Rectal smooth muscle tissue (tissue), 1 donor: ENCODE measurements around the gene MANBA.

Source experiments
- H3K27ac ChIP-seq: one replicate; pipeline ENCODE4 v1.7.0; 2013; ENCODE audit warnings: low read depth, low read length, inconsistent platforms
- H3K27me3 ChIP-seq: one replicate; pipeline ENCODE4 v1.7.0; 2013; ENCODE audit warnings: low read length; ENCODE audit not compliant: control insufficient read depth, insufficient read depth
- H3K36me3 ChIP-seq: one replicate; pipeline ENCODE4 v1.7.0; 2013; ENCODE audit warnings: low read length; ENCODE audit not compliant: control insufficient read depth, insufficient read depth
- H3K4me1 ChIP-seq: one replicate; pipeline ENCODE4 v1.7.0; 2013; ENCODE audit warnings: low read length; ENCODE audit not compliant: control insufficient read depth, insufficient read depth
- H3K4me3 ChIP-seq: one replicate; pipeline ENCODE4 v1.7.0; 2013; ENCODE audit warnings: low read length
- H3K9ac ChIP-seq: one replicate; pipeline ENCODE4 v1.7.0; 2013; ENCODE audit warnings: low read length

The MANBA gene

DNA sequence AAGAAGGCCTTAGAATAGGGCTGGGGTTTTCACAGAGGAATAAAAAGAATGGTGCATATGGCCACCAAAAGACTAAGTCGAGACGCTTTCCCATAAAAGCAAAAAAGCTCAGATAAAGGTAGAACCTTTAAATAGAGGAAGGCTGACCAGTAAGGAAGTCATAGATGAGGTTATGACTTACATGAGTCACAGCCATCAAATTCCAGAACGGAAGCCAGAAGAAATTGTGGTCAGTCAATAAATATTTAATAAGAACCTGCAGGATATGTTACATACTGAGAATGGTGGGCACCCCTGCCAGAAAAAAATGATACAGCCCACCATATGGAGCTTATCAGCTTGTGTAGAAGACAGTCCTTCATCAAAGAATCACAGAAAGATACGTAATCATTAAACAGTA, 120.1 kb downstream of the MANBA start:
- H3K27me3 ChIP-seq = no peaks in the 10 kb centered on the region
- no peak overlapping the region for H3K27ac ChIP-seq
- H3K36me3 ChIP-seq = peaks cover 8% of the 10 kb centered on the region
- no peak overlapping the region for H3K4me3 ChIP-seq
- H3K4me1 ChIP-seq = no peaks in the 10 kb centered on the region
- no peak overlapping the region for H3K9ac ChIP-seq

DNA sequence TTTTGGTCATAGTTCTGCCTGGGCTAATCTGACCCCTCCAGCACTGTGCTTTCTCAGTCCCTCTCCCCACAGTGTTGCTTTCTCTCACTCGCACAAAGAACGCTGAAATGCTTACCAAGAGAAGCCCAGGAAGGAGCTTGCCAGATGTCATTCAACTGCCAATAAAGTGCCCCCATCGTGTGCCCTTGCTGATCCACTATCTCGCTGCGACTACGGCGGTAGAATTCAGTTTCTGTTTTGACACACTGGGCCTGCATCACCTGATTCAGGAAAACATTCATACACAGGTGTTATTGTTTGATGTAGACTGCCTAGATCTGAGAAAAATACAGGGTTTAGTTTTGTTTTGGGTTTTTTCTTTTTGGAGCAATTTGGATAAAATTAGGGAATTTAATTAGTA, 121.2 kb downstream of the MANBA start:
- no peak overlapping the region for H3K27ac ChIP-seq
- H3K9ac ChIP-seq = no peak overlapping the region

DNA sequence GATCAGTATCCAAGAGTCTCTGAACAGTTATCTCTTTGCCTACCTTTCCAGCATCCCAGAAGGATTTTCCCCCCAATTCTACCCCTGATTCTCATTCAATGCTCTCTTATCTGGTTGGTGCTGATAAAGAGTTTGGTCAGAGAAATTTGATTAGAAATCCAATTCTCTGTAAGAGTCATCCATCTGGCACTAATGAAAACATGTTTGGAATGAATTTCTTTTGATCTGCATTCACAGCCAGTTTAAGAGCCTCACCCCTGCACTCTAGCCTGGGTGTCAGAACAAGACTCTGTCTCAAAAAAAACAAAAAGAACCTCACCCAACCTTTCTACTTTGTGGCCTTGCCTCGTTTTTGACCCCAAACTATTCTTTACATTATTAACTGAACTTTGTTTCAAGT, 122.1 kb downstream of the MANBA start:
- no peak overlapping the region for H3K9ac ChIP-seq
- H3K36me3 ChIP-seq = peaks cover 8% of the 10 kb centered on the region
- H3K4me1 ChIP-seq = no peaks in the 10 kb centered on the region
- no peak overlapping the region for H3K4me3 ChIP-seq
- H3K27ac ChIP-seq = no peak overlapping the region
- no peaks in the 10 kb centered on the region for H3K27me3 ChIP-seq

More for the DNA sequence above, 121.2 kb downstream of the MANBA start:
- Histone ChIP-seq H3K36me3 (peaks cover 8% of the 10 kb centered on the region), H3K4me3 (no peak overlapping the region), H3K4me1 (no peaks in the 10 kb centered on the region), H3K27me3 (no peaks in the 10 kb centered on the region)

DNA sequence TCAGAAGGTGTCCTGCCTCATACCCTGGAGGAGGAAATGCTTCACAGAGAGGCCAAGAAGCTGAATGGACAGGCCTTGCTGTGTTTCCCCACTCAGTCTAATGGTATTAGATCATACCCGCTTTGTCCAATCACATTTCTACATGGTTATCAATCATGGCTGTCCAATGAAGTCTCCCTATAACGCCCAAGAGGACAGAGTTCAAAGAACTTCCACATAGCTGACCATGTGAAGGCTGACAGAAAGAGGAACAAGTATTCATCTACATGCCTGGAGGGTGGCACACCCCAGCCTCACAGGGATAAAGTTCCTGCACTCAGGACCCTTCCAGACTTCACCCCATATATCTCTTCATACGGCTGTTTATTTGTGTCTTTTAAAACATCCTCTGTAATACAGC, 123.4 kb downstream of the MANBA start:
- H3K4me3 ChIP-seq = no peak overlapping the region
- no peaks in the 10 kb centered on the region for H3K4me1 ChIP-seq
- no peak overlapping the region for H3K27ac ChIP-seq
- H3K27me3 ChIP-seq = no peaks in the 10 kb centered on the region
- H3K9ac ChIP-seq = no peak overlapping the region
- H3K36me3 ChIP-seq = peaks cover 8% of the 10 kb centered on the region

DNA sequence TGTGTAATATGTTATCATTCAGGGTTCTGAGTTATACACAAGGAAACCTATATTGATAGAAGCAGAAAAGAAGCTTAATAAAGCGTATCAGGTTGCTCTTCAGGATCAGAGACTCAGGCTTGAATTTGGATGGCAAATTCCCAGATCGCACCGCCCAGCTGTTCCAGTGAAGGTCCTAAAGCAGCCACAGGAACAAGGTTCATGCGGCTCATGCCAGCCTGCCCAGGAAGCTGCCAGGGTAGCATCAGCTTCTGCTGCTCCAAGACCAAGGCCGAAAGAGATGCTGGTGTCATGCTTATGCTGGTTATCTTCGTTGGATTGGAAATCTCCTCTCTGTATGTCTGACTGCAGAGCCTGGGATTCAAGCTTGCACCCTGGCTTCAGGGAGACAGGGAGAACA, 127.7 kb downstream of the MANBA start:
- no peaks in the 10 kb centered on the region for H3K27me3 ChIP-seq
- no peak overlapping the region for H3K27ac ChIP-seq
- H3K4me3 ChIP-seq = no peak overlapping the region
- no peak overlapping the region for H3K9ac ChIP-seq
- no peaks in the 10 kb centered on the region for H3K4me1 ChIP-seq
- H3K36me3 ChIP-seq = peaks cover 7% of the 10 kb centered on the region

DNA sequence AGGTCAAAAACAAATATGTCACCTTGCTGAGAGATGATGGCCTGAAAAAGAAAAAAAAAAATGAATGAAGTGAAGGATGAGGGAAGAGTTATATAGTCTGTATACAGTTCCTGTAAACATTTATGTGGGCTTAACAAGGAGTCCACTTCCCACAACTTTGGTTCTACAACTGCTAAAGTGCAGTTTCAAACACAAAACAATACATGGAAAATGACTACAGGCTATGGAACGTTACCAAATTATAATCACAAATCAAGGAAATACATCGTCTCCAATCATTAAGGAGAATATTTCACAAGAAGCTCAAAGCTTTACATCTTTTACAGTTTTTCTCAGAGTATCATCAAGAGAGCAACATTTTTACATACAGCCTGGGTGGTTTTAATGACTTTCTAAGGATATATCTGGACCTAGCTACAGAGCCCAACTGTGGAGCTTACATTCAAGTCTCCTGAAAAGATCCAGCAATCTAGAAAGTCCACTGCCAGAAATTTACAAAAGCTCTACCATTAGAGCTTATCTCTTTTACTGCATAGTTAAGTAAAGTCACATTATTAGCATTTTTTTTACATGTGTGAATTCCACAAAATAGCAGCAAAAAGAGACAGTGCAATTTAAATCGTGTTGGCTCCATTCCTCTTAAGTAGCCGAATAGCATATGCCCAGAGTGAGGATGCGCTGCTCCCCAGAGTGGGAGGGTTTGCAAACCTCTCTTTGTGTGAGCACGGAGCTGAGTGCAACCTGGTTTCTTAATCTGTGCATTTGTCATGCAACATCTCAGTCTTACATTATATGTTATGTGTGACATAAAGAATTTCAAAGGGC, 128.3 kb downstream of the MANBA start:
- H3K27me3 ChIP-seq = no peaks in the 10 kb centered on the region
- no peak overlapping the region for H3K4me3 ChIP-seq
- no peak overlapping the region for H3K9ac ChIP-seq
- no peak overlapping the region for H3K27ac ChIP-seq
- peaks cover 7% of the 10 kb centered on the region for H3K36me3 ChIP-seq
- no peaks in the 10 kb centered on the region for H3K4me1 ChIP-seq

DNA sequence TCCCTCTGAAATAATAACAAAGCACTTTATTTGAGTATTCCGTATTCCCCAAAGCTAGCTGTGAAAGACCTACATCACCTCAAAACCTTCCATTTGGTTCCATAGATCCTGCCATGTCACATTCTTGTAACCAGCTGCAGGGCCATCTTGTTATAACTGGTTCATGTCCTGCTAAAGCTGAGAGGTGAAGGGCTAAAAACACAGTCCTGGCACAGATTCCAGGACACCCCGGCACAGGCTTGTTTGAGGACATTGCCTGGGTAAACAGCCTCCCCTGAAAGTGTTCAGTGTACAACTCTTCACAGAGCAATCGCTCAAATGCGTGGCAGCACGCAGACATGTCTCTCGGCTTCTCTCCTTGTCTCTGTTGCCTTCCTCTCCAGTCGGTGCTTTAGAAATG, 129.2 kb downstream of the MANBA start:
- Histone ChIP-seq H3K36me3 (peaks cover 4% of the 10 kb centered on the region), H3K27ac (no peak overlapping the region), H3K27me3 (no peaks in the 10 kb centered on the region), H3K9ac (no peak overlapping the region), H3K4me1 (no peaks in the 10 kb centered on the region), H3K4me3 (no peak overlapping the region)

DNA sequence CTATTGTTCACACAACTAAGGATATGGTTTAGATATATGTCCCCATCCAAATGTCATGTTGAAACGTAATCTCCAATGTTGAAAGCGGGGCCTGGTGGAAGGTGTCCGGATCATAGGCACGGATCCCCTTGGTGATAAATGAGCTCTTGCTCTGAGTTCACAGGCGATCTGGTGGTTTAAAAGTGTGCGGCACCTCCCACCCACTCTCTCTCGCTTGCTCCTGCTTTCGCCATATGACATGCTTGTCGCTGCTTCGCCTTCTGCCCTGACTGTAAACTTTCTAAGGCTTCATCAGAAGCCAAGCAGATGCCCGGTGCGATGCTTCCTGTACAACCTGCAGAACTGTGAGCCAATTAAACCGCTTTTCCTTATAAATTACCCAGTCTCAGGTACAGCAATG, 131.1 kb downstream of the MANBA start:
- H3K9ac ChIP-seq = no peak overlapping the region
- peaks cover 4% of the 10 kb centered on the region for H3K36me3 ChIP-seq
- no peak overlapping the region for H3K27ac ChIP-seq
- no peak overlapping the region for H3K4me3 ChIP-seq
- no peaks in the 10 kb centered on the region for H3K4me1 ChIP-seq
- H3K27me3 ChIP-seq = no peaks in the 10 kb centered on the region

DNA sequence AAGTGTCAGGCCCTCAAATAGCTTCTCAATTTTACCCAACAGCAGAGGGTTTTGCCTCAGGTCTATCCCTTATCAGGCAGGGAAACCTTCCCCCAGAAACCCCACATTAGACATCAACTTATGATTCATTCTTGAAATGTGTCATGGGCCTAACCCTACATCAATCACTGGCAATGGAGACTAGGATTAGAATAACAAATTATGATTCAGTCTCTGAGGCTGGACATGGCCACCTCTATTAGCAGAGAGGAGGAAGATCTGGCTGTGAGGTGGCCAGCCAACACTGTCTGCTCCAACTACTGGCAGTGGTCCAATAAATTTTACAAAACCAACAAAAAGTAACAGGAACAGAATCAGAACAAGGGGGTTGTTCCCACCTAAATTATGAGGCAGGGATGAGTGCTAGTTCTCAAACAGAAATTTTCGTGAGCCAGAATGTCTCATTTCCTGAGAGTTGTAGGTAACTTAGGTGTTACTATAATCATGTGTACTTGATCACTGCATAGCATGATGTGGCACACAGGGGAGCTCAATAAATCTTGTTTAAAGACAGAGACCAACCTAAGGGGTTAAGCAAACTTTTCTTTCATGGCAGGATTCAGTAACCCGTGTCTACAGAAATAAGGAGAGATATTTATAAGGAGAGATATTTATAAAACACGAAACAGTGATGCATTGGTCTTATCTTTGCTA, 132.8 kb downstream of the MANBA start:
- peaks cover 4% of the 10 kb centered on the region for H3K36me3 ChIP-seq

DNA sequence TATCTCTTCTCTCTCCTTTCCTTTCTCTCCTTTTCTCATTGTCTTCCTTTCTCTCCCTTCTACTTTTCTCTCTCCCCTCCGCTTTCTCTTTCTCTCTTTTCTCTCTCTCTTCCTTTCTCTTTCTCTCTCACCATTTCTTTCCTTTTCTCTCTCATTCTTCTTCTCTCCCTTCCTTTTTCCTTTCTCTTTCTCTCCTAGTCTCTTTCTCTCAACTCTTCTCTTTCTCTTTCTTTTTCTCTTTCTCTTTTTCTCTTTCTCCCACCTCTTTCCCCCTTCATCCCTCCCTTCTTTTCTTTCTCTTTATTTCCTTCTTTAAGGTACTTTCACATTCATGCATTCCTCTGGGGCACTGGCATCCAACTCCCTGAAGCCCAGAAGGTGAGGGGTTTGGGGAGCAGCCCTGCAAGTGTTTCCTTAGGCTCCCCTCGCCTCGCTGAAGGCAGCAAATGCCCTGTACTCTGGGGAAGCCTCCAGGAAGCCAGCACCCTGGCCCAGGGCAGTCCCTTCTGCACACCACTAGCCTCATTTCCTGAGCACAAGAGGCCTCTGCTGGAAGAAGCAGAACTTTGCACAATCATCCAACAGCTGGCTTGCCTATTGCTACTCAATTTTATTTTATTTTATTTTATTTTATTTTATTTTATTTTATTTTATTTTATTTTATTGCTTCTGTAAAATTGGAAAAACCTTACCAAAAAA, 135.4 kb downstream of the MANBA start:
- Histone ChIP-seq H3K4me3 (no peak overlapping the region), H3K36me3 (no peaks in the 10 kb centered on the region), H3K27me3 (no peaks in the 10 kb centered on the region), H3K9ac (no peak overlapping the region), H3K4me1 (peaks cover 3% of the 10 kb centered on the region), H3K27ac (no peak overlapping the region)

More for the DNA sequence above, 132.8 kb downstream of the MANBA start:
- no peaks in the 10 kb centered on the region for H3K4me1 ChIP-seq
- H3K27me3 ChIP-seq = no peaks in the 10 kb centered on the region
- H3K9ac ChIP-seq = no peak overlapping the region
- H3K27ac ChIP-seq = no peak overlapping the region
- H3K4me3 ChIP-seq = no peak overlapping the region

DNA sequence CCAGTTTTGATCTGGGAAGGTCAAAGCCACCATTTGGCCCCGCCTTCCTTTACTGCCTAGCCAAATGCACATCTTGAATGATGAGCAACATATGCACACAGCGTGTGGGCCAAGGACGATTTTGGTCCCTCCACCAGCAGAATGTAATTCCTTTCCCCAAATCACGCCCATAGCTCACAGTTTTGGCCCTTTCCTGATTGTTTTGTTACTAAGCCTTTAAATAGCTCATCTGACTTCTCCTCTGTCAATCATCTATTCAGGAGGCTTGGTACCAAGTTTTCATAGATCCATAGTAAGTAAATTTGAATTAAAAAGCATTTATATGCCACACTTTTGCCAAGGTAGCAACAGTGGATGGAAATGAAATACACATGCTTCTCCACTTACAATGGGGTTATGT, 136.3 kb downstream of the MANBA start:
- Histone ChIP-seq H3K36me3 (no peaks in the 10 kb centered on the region), H3K4me1 (peaks cover 3% of the 10 kb centered on the region), H3K27me3 (no peaks in the 10 kb centered on the region), H3K27ac (no peak overlapping the region), H3K4me3 (no peak overlapping the region), H3K9ac (no peak overlapping the region)

DNA sequence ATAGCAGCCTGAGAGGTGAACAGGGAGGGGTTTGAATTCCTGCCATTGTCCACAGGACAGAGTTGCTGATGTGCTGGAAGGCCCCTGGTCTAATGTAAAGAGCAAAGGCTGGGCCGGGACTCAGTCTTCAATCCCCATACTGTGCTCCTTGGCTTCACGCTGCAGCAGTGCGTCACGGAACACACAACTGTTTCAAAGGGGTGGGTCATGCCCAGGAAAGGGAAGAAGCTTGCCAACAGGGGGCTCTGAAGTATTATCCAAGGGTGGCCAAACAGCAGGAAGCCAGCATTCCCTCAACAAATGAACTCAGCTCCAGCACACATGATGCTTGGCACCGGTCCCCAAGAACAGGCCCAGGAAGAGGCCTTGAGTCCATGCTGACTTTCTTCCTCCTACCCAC, 137.1 kb downstream of the MANBA start:
- H3K4me1 ChIP-seq = peaks cover 3% of the 10 kb centered on the region
- no peaks in the 10 kb centered on the region for H3K36me3 ChIP-seq
- H3K27me3 ChIP-seq = no peaks in the 10 kb centered on the region
- no peak overlapping the region for H3K4me3 ChIP-seq
- no peak overlapping the region for H3K27ac ChIP-seq
- no peak overlapping the region for H3K9ac ChIP-seq
